HepG2 (cell line): ENCODE data around the gene FITM1.

Experiments used
- CCAR2 ChIP-seq: fragments of 200-400 bp; formaldehyde crosslinking; optimal IDR thresholded peaks from 2 replicates; pipeline ENCODE3; 2018; ENCODE audit warnings: low read depth, mild to moderate bottlenecking, low read length, moderate library complexity
- CEBPB ChIP-seq: IDR thresholded peaks from 2 replicates; pipeline ENCODE4 v1.6.1; 2011; ENCODE audit warnings: low read depth, low read length, improper control_type of control experiment, borderline replicate concordance
- FOXO1 ChIP-seq: sonication (generic); formaldehyde crosslinking; IDR thresholded peaks from 2 replicates; pipeline ENCODE4 v1.4.0; 2020; ENCODE audit warnings: missing genetic modification reagents
- NFE2 ChIP-seq: sonication (generic); formaldehyde crosslinking; IDR thresholded peaks from 2 replicates; pipeline ENCODE4 v1.4.0; 2020; ENCODE audit warnings: missing genetic modification reagents
- POLR2A ChIP-seq, 2 experiments: IDR thresholded peaks; 2 replicates each; pipeline ENCODE4 v1.6.1; 2011; ENCODE audit warnings: low read depth in 2 of 2, low read length in 2 of 2, mild to moderate bottlenecking in 1 of 2, moderate library complexity in 1 of 2; ENCODE audit not compliant: insufficient read depth in 1 of 2
- SRSF9 ChIP-seq: fragments of 200-400 bp; formaldehyde crosslinking; IDR thresholded peaks from 2 replicates; pipeline ENCODE4 v1.6.1; 2018; ENCODE audit warnings: borderline replicate concordance, mild to moderate bottlenecking, low read depth, low read length; ENCODE audit not compliant: insufficient read depth, poor library complexity, severe bottlenecking
- ZFP41 ChIP-seq: sonication (generic); formaldehyde crosslinking; IDR thresholded peaks from 2 replicates; pipeline ENCODE4 v1.4.0; 2020; ENCODE audit warnings: mild to moderate bottlenecking, missing genetic modification reagents, borderline replicate concordance
- ZMYM3 ChIP-seq: sonication (generic); formaldehyde crosslinking; IDR thresholded peaks from 2 replicates; pipeline ENCODE4 v1.5.1; 2020; ENCODE audit warnings: mild to moderate bottlenecking, missing genetic modification reagents
- ZNF33A ChIP-seq: sonication (generic); formaldehyde crosslinking; IDR thresholded peaks from 2 replicates; pipeline ENCODE4 v1.5.1; 2020; ENCODE audit warnings: missing genetic modification reagents, mild to moderate bottlenecking, moderate library complexity, borderline replicate concordance
- ZNF530 ChIP-seq: sonication (generic); formaldehyde crosslinking; IDR thresholded peaks from 2 replicates; pipeline ENCODE4 v1.5.0; 2020; ENCODE audit warnings: low read depth, mild to moderate bottlenecking, missing genetic modification reagents
- TF ChIP-seq, protein P1 (sequence below): sonication (generic); formaldehyde crosslinking; IDR thresholded peaks from 2 replicates; pipeline ENCODE4 v1.5.0; 2020; ENCODE audit warnings: mild to moderate bottlenecking, missing genetic modification reagents, moderate library complexity
- TF ChIP-seq, protein P2 (sequence below): sonication (generic); formaldehyde crosslinking; conservative IDR thresholded peaks from 2 replicates; pipeline ENCODE4 v1.8.0; 2022; ENCODE audit warnings: mild to moderate bottlenecking, moderate library complexity, missing genetic modification reagents
- TF ChIP-seq, protein P3 (sequence below): sonication (generic); formaldehyde crosslinking; IDR thresholded peaks from 2 replicates; pipeline ENCODE4 v1.8.1; 2022; ENCODE audit warnings: low read depth, mild to moderate bottlenecking, missing genetic modification reagents

DNA sequence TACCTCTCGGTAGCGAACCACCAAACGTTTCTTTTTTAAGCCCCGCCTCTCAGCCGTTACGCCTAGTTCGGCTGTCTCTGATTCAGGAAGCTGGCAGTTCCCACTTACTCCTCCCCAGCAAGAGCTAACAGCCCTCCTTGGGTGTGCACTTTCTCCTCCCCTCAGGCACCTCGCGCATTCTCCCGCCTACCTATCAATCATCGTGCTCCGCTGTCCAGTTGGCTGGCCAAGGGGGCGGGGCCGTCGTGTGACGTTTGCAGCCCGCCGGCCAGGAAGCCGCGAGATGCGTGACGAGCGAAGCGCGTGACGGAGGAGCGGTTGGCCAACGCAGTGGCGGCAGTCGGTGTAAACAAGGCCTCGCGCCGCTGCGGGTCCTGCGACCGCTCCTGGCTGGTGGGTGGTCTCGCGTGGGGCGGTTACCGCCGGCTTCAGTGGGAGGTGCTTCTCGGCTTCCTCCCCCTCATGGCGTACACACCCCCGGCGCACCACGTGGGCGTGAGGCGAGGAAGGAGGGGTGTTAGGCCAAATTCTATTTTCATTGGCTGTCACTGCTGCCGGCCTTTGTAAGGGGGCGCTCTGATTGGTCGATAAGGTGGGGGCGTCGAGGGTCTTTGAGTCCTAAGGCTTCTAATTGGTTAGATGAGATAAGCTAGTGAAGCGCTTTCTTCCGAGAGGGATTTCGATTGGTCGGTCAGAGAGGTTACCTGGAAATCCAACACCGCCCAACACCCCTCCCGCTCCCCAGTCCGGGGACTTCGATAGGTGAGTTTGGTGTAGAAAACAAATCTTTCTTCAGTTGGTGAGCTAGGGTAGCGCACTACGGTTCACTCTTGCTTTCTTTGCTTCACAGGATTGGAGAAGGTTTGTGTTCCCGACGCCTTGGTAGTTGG is 15.7 kb upstream of the FITM1 start, which contains the start of the genes DCAF11 and NRL:
- TF ChIP-seq, protein P1, sequence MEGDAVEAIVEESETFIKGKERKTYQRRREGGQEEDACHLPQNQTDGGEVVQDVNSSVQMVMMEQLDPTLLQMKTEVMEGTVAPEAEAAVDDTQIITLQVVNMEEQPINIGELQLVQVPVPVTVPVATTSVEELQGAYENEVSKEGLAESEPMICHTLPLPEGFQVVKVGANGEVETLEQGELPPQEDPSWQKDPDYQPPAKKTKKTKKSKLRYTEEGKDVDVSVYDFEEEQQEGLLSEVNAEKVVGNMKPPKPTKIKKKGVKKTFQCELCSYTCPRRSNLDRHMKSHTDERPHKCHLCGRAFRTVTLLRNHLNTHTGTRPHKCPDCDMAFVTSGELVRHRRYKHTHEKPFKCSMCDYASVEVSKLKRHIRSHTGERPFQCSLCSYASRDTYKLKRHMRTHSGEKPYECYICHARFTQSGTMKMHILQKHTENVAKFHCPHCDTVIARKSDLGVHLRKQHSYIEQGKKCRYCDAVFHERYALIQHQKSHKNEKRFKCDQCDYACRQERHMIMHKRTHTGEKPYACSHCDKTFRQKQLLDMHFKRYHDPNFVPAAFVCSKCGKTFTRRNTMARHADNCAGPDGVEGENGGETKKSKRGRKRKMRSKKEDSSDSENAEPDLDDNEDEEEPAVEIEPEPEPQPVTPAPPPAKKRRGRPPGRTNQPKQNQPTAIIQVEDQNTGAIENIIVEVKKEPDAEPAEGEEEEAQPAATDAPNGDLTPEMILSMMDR (CRISPR knock-in tag): peak; percentile 50
- TF ChIP-seq NFE2 (CRISPR knock-in tag) (no peak; the same call in 1 of the 2 replicates), ZFP41 (CRISPR knock-in tag) (peak; percentile 95; the same call in 1 of the 2 replicates), POLR2A (IDR thresholded peaks at IDR 0.05; ENCODE audit: insufficient read depth in 1 of 2, low read depth in 2 of 2, low read length in 2 of 2) (peak in 1 of 2 experiments; percentile 97; a peak in 2 of 4 replicates), ZNF33A (CRISPR knock-in tag) (no peak), CCAR2 (peak; percentile 77), ZNF530 (CRISPR knock-in tag) (no peak), CEBPB (peak; percentile 83; the same call in 1 of the 2 replicates), ZMYM3 (CRISPR knock-in tag) (peak; percentile 92), SRSF9 (no peak), FOXO1 (CRISPR knock-in tag) (peak; percentile 99)
- TF ChIP-seq, protein P2, sequence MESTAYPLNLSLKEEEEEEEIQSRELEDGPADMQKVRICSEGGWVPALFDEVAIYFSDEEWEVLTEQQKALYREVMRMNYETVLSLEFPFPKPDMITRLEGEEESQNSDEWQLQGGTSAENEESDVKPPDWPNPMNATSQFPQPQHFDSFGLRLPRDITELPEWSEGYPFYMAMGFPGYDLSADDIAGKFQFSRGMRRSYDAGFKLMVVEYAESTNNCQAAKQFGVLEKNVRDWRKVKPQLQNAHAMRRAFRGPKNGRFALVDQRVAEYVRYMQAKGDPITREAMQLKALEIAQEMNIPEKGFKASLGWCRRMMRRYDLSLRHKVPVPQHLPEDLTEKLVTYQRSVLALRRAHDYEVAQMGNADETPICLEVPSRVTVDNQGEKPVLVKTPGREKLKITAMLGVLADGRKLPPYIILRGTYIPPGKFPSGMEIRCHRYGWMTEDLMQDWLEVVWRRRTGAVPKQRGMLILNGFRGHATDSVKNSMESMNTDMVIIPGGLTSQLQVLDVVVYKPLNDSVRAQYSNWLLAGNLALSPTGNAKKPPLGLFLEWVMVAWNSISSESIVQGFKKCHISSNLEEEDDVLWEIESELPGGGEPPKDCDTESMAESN (CRISPR knock-in tag): peak; percentile 96; the same call in 1 of the 2 replicates
- TF ChIP-seq, protein P3, sequence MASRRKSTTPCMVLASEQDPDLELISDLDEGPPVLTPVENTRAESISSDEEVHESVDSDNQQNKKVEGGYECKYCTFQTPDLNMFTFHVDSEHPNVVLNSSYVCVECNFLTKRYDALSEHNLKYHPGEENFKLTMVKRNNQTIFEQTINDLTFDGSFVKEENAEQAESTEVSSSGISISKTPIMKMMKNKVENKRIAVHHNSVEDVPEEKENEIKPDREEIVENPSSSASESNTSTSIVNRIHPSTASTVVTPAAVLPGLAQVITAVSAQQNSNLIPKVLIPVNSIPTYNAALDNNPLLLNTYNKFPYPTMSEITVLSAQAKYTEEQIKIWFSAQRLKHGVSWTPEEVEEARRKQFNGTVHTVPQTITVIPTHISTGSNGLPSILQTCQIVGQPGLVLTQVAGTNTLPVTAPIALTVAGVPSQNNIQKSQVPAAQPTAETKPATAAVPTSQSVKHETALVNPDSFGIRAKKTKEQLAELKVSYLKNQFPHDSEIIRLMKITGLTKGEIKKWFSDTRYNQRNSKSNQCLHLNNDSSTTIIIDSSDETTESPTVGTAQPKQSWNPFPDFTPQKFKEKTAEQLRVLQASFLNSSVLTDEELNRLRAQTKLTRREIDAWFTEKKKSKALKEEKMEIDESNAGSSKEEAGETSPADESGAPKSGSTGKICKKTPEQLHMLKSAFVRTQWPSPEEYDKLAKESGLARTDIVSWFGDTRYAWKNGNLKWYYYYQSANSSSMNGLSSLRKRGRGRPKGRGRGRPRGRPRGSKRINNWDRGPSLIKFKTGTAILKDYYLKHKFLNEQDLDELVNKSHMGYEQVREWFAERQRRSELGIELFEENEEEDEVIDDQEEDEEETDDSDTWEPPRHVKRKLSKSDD (CRISPR knock-in tag): peak; percentile 99
